PC-9 (cell line): ENCODE measurements around the gene COL1A2. TPM values are rescaled to one million over a fixed set of nuclear protein-coding genes. Genes with fewer than 3 reads are reported as not detected.
A peak's percentile ranks its signal among the peaks of the same experiment; 100 is the strongest.

Experiments
- BruUV-seq: library from RNA; stranded (reverse); fragments of 400-500 nt; replicated peaks from 2 replicates; lab custom pipeline; 2021; lab: Mats Ljungman, UMichigan
- CTCF ChIA-PET: fragments of 300-600 bp; sonication (Branson Sonifier 250); formaldehyde crosslinking; loops from one replicate; lab custom pipeline; 2022; ENCODE audit warnings: antibody characterized with exemption; lab: Charles Lee
- POLR2A ChIA-PET: fragments of 300-600 bp; sonication (Branson Sonifier 250); formaldehyde crosslinking; loops from one replicate; lab custom pipeline; 2022; ENCODE audit warnings: antibody characterized with exemption; ENCODE audit not compliant: unreplicated experiment; lab: Charles Lee
- DNase-seq, 2 experiments: peaks; one replicate each; pipeline versions ENCODE4 v3.0.0 to v3.0.0-alpha.2; 2015 to 2022; ENCODE audit warnings: mixed read lengths in 1 of 2
- H2AFZ ChIP-seq: fragments of 200-600 bp; sonication (generic); 2 replicates; pipeline ENCODE4 v1.8.1; 2017; ENCODE audit warnings: antibody characterized with exemption
- H3F3A ChIP-seq: fragments of 200-600 bp; sonication (generic); 2 replicates; pipeline ENCODE4 v1.8.1; 2017; ENCODE audit warnings: antibody characterized with exemption, mild to moderate bottlenecking, low read depth; ENCODE audit not compliant: insufficient read depth
- H3K27ac ChIP-seq: fragments of 200-600 bp; sonication (generic); 2 replicates; pipeline ENCODE4 v1.6.1; 2016; ENCODE audit warnings: mixed run types
- H3K27me3 ChIP-seq: fragments of 200-600 bp; sonication (generic); 2 replicates; pipeline ENCODE4 v1.6.1; 2016; ENCODE audit warnings: low read depth, mixed run types; ENCODE audit not compliant: insufficient read depth
- H3K36me3 ChIP-seq: fragments of 200-600 bp; sonication (generic); 2 replicates; pipeline ENCODE4 v1.6.1; 2016; ENCODE audit warnings: low read depth, mixed run types
- H3K4me1 ChIP-seq: fragments of 200-600 bp; sonication (generic); replicated peaks from 2 replicates; pipeline ENCODE4 v1.6.1; 2016; ENCODE audit warnings: mixed run types; ENCODE audit not compliant: insufficient read depth
- H3K4me2 ChIP-seq: fragments of 200-600 bp; sonication (generic); 2 replicates; pipeline ENCODE4 v1.6.1; 2017; ENCODE audit warnings: mixed run types
- H3K4me3 ChIP-seq: fragments of 200-600 bp; sonication (generic); 2 replicates; pipeline ENCODE4 v1.6.1; 2016; ENCODE audit warnings: mixed run types
- H3K79me2 ChIP-seq: fragments of 200-600 bp; sonication (generic); 2 replicates; pipeline ENCODE4 v1.6.1; 2017; ENCODE audit warnings: low read depth, mixed run types
- H3K9me2 ChIP-seq: fragments of 200-600 bp; sonication (generic); 2 replicates; pipeline ENCODE4 v1.8.1; 2017; ENCODE audit warnings: mild to moderate bottlenecking; ENCODE audit not compliant: insufficient read depth
- H3K9me3 ChIP-seq: fragments of 200-600 bp; sonication (generic); 2 replicates; pipeline ENCODE4 v1.8.1; 2016; ENCODE audit warnings: low read depth; ENCODE audit not compliant: insufficient read depth
- H4K20me1 ChIP-seq: fragments of 200-600 bp; sonication (generic); 2 replicates; pipeline ENCODE4 v1.8.1; 2017; ENCODE audit not compliant: insufficient read depth
- EZH2 ChIP-seq: fragments of 200-600 bp; sonication (generic); IDR thresholded peaks from 2 replicates; pipeline ENCODE4 v1.8.0; 2017; ENCODE audit warnings: antibody characterized with exemption, low read depth
- intact Hi-C: fragments of 100-400 bp; cut with micrococcal nuclease; formaldehyde crosslinking; loops from one replicate; pipeline ENCODE4 v1.10.0; 2022; ENCODE audit not compliant: unreplicated experiment
- total RNA-seq: library from RNA; stranded (reverse); gene quantifications from 2 replicates; pipeline ENCODE4 v1.2.3, GENCODE V29; 2021
- TF ChIP-seq, protein P1 (sequence below): fragments of 200-600 bp; sonication (generic); conservative IDR thresholded peaks from 2 replicates; pipeline ENCODE4 v1.6.1; 2017; ENCODE audit warnings: mixed run types, antibody characterized with exemption, mild to moderate bottlenecking, moderate library complexity

Gene COL1A2
- total RNA-seq, 1 experiment from 2014 or later, result not detected

DNA sequence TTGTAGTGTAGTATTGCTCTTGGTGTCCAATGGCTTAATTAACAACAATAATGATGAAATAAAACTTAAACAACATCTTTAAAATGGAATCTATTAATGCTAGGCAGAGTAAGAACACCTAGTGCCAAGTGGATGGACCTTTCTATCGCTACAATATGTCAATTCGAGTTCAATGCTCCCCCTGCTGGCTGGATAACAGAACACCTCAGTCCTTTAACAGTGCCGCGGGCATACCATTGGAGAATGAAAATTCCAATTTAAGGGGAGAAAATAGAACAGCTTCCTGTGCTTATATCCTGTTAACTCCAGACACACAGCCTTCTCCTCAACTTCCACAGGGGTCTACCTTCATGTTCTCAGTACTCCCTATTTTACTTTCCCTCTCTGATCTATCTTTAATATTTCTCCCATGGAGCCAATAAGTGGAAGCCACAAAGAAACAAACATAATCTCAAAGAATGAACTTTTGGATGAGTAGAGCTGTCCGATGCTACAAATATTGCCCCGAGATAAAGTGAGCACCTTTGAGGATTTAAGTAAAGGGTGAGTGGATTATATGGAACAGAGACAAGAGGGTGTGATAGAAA is 41.4 kb downstream of the COL1A2 start:
- H3K9me2 ChIP-seq, result peaks cover 4% of the 10 kb centered on the region; the same call in 1 of the 2 replicates
- no peak for TF ChIP-seq EZH2
- TF ChIP-seq, protein P1, sequence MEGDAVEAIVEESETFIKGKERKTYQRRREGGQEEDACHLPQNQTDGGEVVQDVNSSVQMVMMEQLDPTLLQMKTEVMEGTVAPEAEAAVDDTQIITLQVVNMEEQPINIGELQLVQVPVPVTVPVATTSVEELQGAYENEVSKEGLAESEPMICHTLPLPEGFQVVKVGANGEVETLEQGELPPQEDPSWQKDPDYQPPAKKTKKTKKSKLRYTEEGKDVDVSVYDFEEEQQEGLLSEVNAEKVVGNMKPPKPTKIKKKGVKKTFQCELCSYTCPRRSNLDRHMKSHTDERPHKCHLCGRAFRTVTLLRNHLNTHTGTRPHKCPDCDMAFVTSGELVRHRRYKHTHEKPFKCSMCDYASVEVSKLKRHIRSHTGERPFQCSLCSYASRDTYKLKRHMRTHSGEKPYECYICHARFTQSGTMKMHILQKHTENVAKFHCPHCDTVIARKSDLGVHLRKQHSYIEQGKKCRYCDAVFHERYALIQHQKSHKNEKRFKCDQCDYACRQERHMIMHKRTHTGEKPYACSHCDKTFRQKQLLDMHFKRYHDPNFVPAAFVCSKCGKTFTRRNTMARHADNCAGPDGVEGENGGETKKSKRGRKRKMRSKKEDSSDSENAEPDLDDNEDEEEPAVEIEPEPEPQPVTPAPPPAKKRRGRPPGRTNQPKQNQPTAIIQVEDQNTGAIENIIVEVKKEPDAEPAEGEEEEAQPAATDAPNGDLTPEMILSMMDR, result peak; percentile 88
- DNase-seq, result peak; percentile 37 to 48
- H3K79me2 ChIP-seq, result no peaks in the 10 kb centered on the region
- H3K27ac ChIP-seq, result no peak overlapping the region
- BruUV-seq, result no TSS peak
- intact Hi-C loops, result loop anchor here (1.0 to 10.0 kb wide), 4 partner anchors 147 to 1189 kb away; no protein-coding TSS in a partner anchor
- no peaks in the 10 kb centered on the region for H3K36me3 ChIP-seq
- H3K9me3 ChIP-seq, result no peaks in the 10 kb centered on the region
- CTCF ChIA-PET, result interaction anchor here (0.6 to 1.9 kb wide), 4 partner anchors 135 to 1258 kb away, joined by 3 to 10 read pairs (median 3); no protein-coding TSS in a partner anchor
- H3K4me1 ChIP-seq, result no peaks in the 10 kb centered on the region
- peak overlapping the region; percentile 63 for H2AFZ ChIP-seq
- H3F3A ChIP-seq, result no peaks in the 10 kb centered on the region
- H3K4me2 ChIP-seq, result peak overlapping the region; percentile 41; the same call in 1 of the 2 replicates
- no peak overlapping the region for H3K4me3 ChIP-seq
- H3K27me3 ChIP-seq, result no peaks in the 10 kb centered on the region
- POLR2A ChIA-PET, result no interaction called here
- no peaks in the 10 kb centered on the region for H4K20me1 ChIP-seq

DNA sequence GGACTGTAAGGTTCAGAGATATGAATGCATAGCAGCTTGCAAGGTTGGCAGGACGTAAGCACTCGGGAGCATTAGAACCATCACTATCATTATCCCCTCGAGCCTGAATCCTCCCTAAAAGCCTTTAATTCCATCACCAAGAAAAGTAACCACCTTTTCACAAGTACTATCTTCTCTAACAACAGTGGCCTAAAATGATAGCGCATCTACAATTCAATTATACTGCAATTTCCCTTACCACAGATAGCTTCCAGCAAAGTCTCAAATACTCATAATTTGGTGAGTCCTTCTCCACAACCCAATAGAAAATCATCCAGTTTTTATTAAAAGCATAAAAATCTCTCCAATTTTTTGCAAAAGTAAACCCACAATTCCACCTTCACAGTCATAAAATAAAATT is 42.0 kb downstream of the COL1A2 start:
- Histone ChIP-seq H3K4me1 (no peaks in the 10 kb centered on the region), H3K4me3 (no peak overlapping the region), H3K9me3 (no peaks in the 10 kb centered on the region), H3K27me3 (no peaks in the 10 kb centered on the region), H3K27ac (no peak overlapping the region), H3F3A (no peaks in the 10 kb centered on the region), H4K20me1 (no peaks in the 10 kb centered on the region), H2AFZ (no peak overlapping the region; the same call in 1 of the 2 replicates), H3K36me3 (no peaks in the 10 kb centered on the region), H3K9me2 (peaks cover 4% of the 10 kb centered on the region; the same call in 1 of the 2 replicates), H3K79me2 (no peaks in the 10 kb centered on the region), H3K4me2 (no peak overlapping the region)
- no peak for DNase-seq
- ChIA-PET POLR2A (no interaction called here), CTCF (interaction anchor here (0.6 to 1.9 kb wide), 4 partner anchors 136 to 1041 kb away, joined by 3 to 10 read pairs (median 6); no protein-coding TSS in a partner anchor)
- no peak for TF ChIP-seq EZH2
- TF ChIP-seq, protein P1, result no peak
- intact Hi-C loops, result loop anchor here (1.0 to 10.0 kb wide), 4 partner anchors 147 to 1189 kb away; no protein-coding TSS in a partner anchor
- no TSS peak for BruUV-seq

DNA sequence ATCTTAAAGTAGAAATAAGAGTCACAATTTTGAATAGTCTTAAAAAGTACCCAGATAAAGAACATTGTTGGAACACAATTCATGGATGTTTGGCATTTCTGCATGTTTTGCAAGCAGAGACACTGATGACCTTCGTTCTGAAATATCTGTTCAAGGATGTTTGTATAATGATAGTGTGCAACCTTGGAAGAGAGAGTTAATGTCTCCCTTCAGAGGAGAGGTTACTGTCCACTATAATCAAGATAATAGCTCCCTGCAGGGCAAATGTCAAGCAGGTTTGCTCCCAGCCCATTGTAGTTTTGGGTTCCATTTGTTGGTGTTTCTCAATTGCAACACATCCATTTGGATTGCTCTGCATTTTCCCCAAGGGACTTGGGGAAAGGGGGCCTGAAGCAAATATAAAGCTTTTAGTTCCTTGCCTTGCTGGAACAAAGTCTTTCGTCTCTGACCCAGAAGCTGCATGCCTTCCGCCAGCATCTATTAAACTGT is 45.2 kb downstream of the COL1A2 start:
- no peak for DNase-seq
- Histone ChIP-seq H2AFZ (no peak overlapping the region), H3K9me3 (no peaks in the 10 kb centered on the region), H3K9me2 (no peaks in the 10 kb centered on the region), H3K36me3 (no peaks in the 10 kb centered on the region), H3K27me3 (no peaks in the 10 kb centered on the region), H3K27ac (no peak overlapping the region), H3K79me2 (no peaks in the 10 kb centered on the region), H4K20me1 (no peaks in the 10 kb centered on the region), H3F3A (no peaks in the 10 kb centered on the region), H3K4me1 (no peaks in the 10 kb centered on the region), H3K4me3 (no peak overlapping the region), H3K4me2 (no peak overlapping the region)
- CTCF ChIA-PET, result no interaction called here
- no TSS peak for BruUV-seq
- POLR2A ChIA-PET, result no interaction called here
- TF ChIP-seq EZH2, result no peak
- TF ChIP-seq, protein P1, result no peak
- intact Hi-C loops, result loop anchor here (5.0 to 10.0 kb wide), 3 partner anchors 725 to 1252 kb away; no protein-coding TSS in a partner anchor
